Measurements from ENCODE around the gene IRF2. TPM values are rescaled to one million over a fixed set of nuclear protein-coding genes. Genes with fewer than 3 reads are reported as not detected.

The IRF2 gene
- polyA plus RNA-seq, 2 of the 4 experiments (the other 2 are of a cell fraction): 11.0 to 23.5 TPM

- no peak for FAIRE-seq
- Histone ChIP-seq H3K4me3 (no peak overlapping the region), H3K4me2 (no peak overlapping the region), H3K4me1 (peaks cover 7% of the 10 kb centered on the region; the same call in 1 of the 3 replicates), H3K27ac (no peak overlapping the region), H3K9me3 (no peaks in the 10 kb centered on the region)
- ChIA-PET CTCF (no interaction called here), POLR2A (no interaction called here)
- DNase-seq (ENCODE audit: low read depth in 1 of 2, low spot score in 1 of 2): no peak
- ATAC-seq: no peak
- TF ChIP-seq SMC3 (IDR thresholded peaks at IDR 0.05): no peak
- TF ChIP-seq CTCF (IDR thresholded peaks at IDR 0.05): no peak
- no peak for TF ChIP-seq RNF2 (IDR thresholded peaks at IDR 0.05; ENCODE audit: borderline replicate concordance, low read depth)
- TF ChIP-seq FOSL2 (IDR thresholded peaks at IDR 0.05): no peak
- no peak for TF ChIP-seq FOSL2 (CRISPR knock-in tag; IDR thresholded peaks at IDR 0.05)
- WGBS (ENCODE audit: missing lambda C conversion rate): 80% methylated on average over 2 of the region's 2 CpGs
Measured at GRCh38 chr4:184470785-184471110, 3.6 kb downstream of the IRF2 start.

- H3K4me2 ChIP-seq: no peak overlapping the region
- WGBS (ENCODE audit: missing lambda C conversion rate): 85% methylated on average over 2 of the region's 2 CpGs
- H3K9me3 ChIP-seq: no peaks in the 10 kb centered on the region
- ChIA-PET CTCF (interaction anchor here (1.1 kb wide), 1 partner anchor 203 kb away, joined by 3 read pairs; no protein-coding TSS in a partner anchor), POLR2A (no interaction called here)
- FAIRE-seq: no peak
- H3K4me3 ChIP-seq: no peak overlapping the region
- DNase-seq (ENCODE audit: low read depth in 1 of 2, low spot score in 1 of 2): no peak
- H3K4me1 ChIP-seq: peaks cover 2% of the 10 kb centered on the region; the same call in 1 of the 3 replicates
- H3K27ac ChIP-seq: no peak overlapping the region
- TF ChIP-seq RAD21 (conservative IDR thresholded peaks at IDR 0.05 in 1 of 2, IDR thresholded peaks at IDR 0.05 in 1 of 2): no peak
- no peak for TF ChIP-seq MYC (IDR thresholded peaks at IDR 0.05; ENCODE audit: borderline replicate concordance, low read length)
- TF ChIP-seq SREBF2 (IDR thresholded peaks at IDR 0.05): no peak
- no peak for TF ChIP-seq CBX2 (IDR thresholded peaks at IDR 0.05; ENCODE audit: borderline replicate concordance, low read depth)
- TF ChIP-seq ZFP36 (IDR thresholded peaks at IDR 0.05; ENCODE audit: borderline replicate concordance, partially characterized antibody): no peak
- TF ChIP-seq KDM5A (IDR thresholded peaks at IDR 0.05): no peak
- no peak for TF ChIP-seq CHD4 (IDR thresholded peaks at IDR 0.05; ENCODE audit: borderline replicate concordance)
- no peak for TF ChIP-seq KDM1A (IDR thresholded peaks at IDR 0.05; ENCODE audit: low read depth)
- TF ChIP-seq RARB (CRISPR knock-in tag; IDR thresholded peaks at IDR 0.05): no peak
- TF ChIP-seq FOSL2 (IDR thresholded peaks at IDR 0.05): no peak
- no peak for TF ChIP-seq FOSL2 (CRISPR knock-in tag; IDR thresholded peaks at IDR 0.05)
- TF ChIP-seq BCL3 (IDR thresholded peaks at IDR 0.05): no peak
- no peak for ATAC-seq
Measured at GRCh38 chr4:184466634-184467033, 7.7 kb downstream of the IRF2 start.

- Histone ChIP-seq H3K4me1 (no peaks in the 10 kb centered on the region), H3K9me3 (no peaks in the 10 kb centered on the region), H3K4me2 (no peak overlapping the region), H3K27ac (no peak overlapping the region), H3K4me3 (no peak overlapping the region)
- no peak for FAIRE-seq
- CTCF ChIA-PET: no interaction called here
- no peak for DNase-seq (ENCODE audit: low read depth in 1 of 2, low spot score in 1 of 2)
- POLR2A ChIA-PET: no interaction called here
- no peak for ATAC-seq
- WGBS (ENCODE audit: missing lambda C conversion rate): 90% methylated on average over 5 of the region's 5 CpGs
- TF ChIP-seq E2F6 (IDR thresholded peaks at IDR 0.05; ENCODE audit: borderline replicate concordance, low read depth) (no peak), PBX3 (IDR thresholded peaks at IDR 0.05) (no peak), NPAS2 (CRISPR knock-in tag; IDR thresholded peaks at IDR 0.05; ENCODE audit: borderline replicate concordance) (no peak), SREBF2 (IDR thresholded peaks at IDR 0.05) (no peak), CBX8 (IDR thresholded peaks at IDR 0.05) (no peak), RAD21 (conservative IDR thresholded peaks at IDR 0.05 in 1 of 2, IDR thresholded peaks at IDR 0.05 in 1 of 2) (no peak), ELK1 (IDR thresholded peaks at IDR 0.05; ENCODE audit: low read depth, low read length) (no peak), MAFK (IDR thresholded peaks at IDR 0.05; ENCODE audit: partially characterized antibody) (no peak), EHF (CRISPR knock-in tag; IDR thresholded peaks at IDR 0.05) (no peak), HOXA7 (CRISPR knock-in tag; IDR thresholded peaks at IDR 0.05) (no peak), POLR2AphosphoS2 (conservative IDR thresholded peaks at IDR 0.05; ENCODE audit: low read length) (no peak), HMGXB4 (CRISPR knock-in tag; IDR thresholded peaks at IDR 0.05; ENCODE audit: borderline replicate concordance) (no peak), CEBPB (IDR thresholded peaks at IDR 0.05) (no peak)
Measured at GRCh38 chr4:184464759-184465454, 9.4 kb downstream of the IRF2 start.
